H1 (cell line): ENCODE measurements around the gene CAPS2.

Experiments
- EP300 ChIP-seq, 2 experiments: IDR thresholded peaks; 1 replicate in 1 of 2; 2 replicates in 1 of 2; pipeline ENCODE4 v1.6.1; 2011 to 2012; ENCODE audit warnings: low read depth in 2 of 2, low read length in 2 of 2, mild to moderate bottlenecking in 2 of 2, borderline replicate concordance in 1 of 2, inconsistent platforms in 1 of 2, moderate library complexity in 1 of 2
- EZH2 ChIP-seq: fragments of 200-600 bp; sonication (generic); IDR thresholded peaks from 2 replicates; pipeline ENCODE4 v1.7.1; 2012; ENCODE audit warnings: low read depth, mild to moderate bottlenecking, moderate library complexity, low read length, inconsistent platforms; ENCODE audit not compliant: severe bottlenecking
- GTF2F1 ChIP-seq: IDR thresholded peaks from 2 replicates; pipeline ENCODE4 v1.6.1; 2012; ENCODE audit warnings: low read depth, low read length, improper control_type of control experiment, borderline replicate concordance
- HDAC6 ChIP-seq: IDR thresholded peaks from one replicate; pipeline ENCODE4 v1.7.1; 2012; ENCODE audit warnings: low read depth, mild to moderate bottlenecking, inconsistent platforms, low read length, moderate library complexity
- JUND ChIP-seq: IDR thresholded peaks from 2 replicates; pipeline ENCODE4 v1.6.1; 2011; ENCODE audit warnings: mild to moderate bottlenecking, improper control_type of control experiment, low read length
- POLR2A ChIP-seq, 2 experiments: IDR thresholded peaks; 1 replicate in 1 of 2; 2 replicates in 1 of 2; pipeline ENCODE4 v1.6.1; 2011; ENCODE audit warnings: low read depth in 2 of 2, low read length in 2 of 2, mild to moderate bottlenecking in 2 of 2; ENCODE audit errors: control extremely low read depth in 1 of 2
- POLR2AphosphoS5 ChIP-seq: IDR thresholded peaks from 2 replicates; pipeline ENCODE4 v1.6.1; 2011; ENCODE audit warnings: low read depth, low read length
- RBBP5 ChIP-seq: IDR thresholded peaks from 2 replicates; pipeline ENCODE4 v1.7.1; 2012; ENCODE audit warnings: low read depth, mild to moderate bottlenecking, inconsistent platforms, low read length, moderate library complexity, borderline replicate concordance
- SP1 ChIP-seq: IDR thresholded peaks from 2 replicates; pipeline ENCODE4 v1.6.1; 2011; ENCODE audit warnings: low read depth, low read length
- SRF ChIP-seq: IDR thresholded peaks from 2 replicates; pipeline ENCODE4 v1.6.1; 2011; ENCODE audit warnings: mild to moderate bottlenecking, low read depth, low read length, moderate library complexity
- TCF12 ChIP-seq: IDR thresholded peaks from 2 replicates; pipeline ENCODE4 v1.6.1; 2011; ENCODE audit warnings: low read depth, mild to moderate bottlenecking, low read length
- ZNF274 ChIP-seq: IDR thresholded peaks from 2 replicates; pipeline ENCODE4 v1.7.0; 2012; ENCODE audit warnings: low read length, borderline replicate concordance; ENCODE audit errors: extremely low read depth
- TF ChIP-seq, protein P1 (sequence below), 3 experiments: IDR thresholded peaks; 1 replicate in 2 of 3; 2 replicates in 1 of 3; pipeline versions ENCODE4 v1.5.1 to v1.6.1; 2011; ENCODE audit warnings: low read length in 3 of 3, mild to moderate bottlenecking in 3 of 3, inconsistent platforms in 2 of 3, low read depth in 1 of 3, moderate library complexity in 1 of 3; ENCODE audit not compliant: insufficient read depth in 1 of 3; ENCODE audit errors: control extremely low read depth in 1 of 3
- TF ChIP-seq, protein P2 (sequence below): fragments of 300-600 bp; sonication (generic); IDR thresholded peaks from 2 replicates; pipeline ENCODE4 v1.7.1; 2012; ENCODE audit warnings: low read length, moderate library complexity, mild to moderate bottlenecking, inconsistent platforms; ENCODE audit not compliant: insufficient replicate concordance

- TF ChIP-seq TCF12 = peak; percentile 72; the same call in 1 of the 2 replicates
- no peak for TF ChIP-seq RBBP5
- TF ChIP-seq SRF = peak; percentile 37; the same call in 1 of the 2 replicates
- no peak for TF ChIP-seq HDAC6
- TF ChIP-seq, protein P1, sequence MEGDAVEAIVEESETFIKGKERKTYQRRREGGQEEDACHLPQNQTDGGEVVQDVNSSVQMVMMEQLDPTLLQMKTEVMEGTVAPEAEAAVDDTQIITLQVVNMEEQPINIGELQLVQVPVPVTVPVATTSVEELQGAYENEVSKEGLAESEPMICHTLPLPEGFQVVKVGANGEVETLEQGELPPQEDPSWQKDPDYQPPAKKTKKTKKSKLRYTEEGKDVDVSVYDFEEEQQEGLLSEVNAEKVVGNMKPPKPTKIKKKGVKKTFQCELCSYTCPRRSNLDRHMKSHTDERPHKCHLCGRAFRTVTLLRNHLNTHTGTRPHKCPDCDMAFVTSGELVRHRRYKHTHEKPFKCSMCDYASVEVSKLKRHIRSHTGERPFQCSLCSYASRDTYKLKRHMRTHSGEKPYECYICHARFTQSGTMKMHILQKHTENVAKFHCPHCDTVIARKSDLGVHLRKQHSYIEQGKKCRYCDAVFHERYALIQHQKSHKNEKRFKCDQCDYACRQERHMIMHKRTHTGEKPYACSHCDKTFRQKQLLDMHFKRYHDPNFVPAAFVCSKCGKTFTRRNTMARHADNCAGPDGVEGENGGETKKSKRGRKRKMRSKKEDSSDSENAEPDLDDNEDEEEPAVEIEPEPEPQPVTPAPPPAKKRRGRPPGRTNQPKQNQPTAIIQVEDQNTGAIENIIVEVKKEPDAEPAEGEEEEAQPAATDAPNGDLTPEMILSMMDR (IDR thresholded peaks at IDR 0.05; ENCODE audit: control extremely low read depth in 1 of 3, insufficient read depth in 1 of 3, low read depth in 1 of 3, low read length in 3 of 3) = no peak
- peak in 1 of 2 experiments; percentile 46; a peak in 1 of 3 replicates for TF ChIP-seq POLR2A (IDR thresholded peaks at IDR 0.05; ENCODE audit: control extremely low read depth in 1 of 2, low read depth in 2 of 2, low read length in 2 of 2)
- peak in 1 of 2 experiments; percentile 85; a peak in 1 of 3 replicates for TF ChIP-seq EP300 (IDR thresholded peaks at IDR 0.05; ENCODE audit: borderline replicate concordance in 1 of 2, low read depth in 2 of 2, low read length in 2 of 2)
- TF ChIP-seq GTF2F1 = no peak
- TF ChIP-seq SP1 = peak; percentile 100
- no peak for TF ChIP-seq EZH2
- TF ChIP-seq ZNF274 = no peak
- TF ChIP-seq, protein P2, sequence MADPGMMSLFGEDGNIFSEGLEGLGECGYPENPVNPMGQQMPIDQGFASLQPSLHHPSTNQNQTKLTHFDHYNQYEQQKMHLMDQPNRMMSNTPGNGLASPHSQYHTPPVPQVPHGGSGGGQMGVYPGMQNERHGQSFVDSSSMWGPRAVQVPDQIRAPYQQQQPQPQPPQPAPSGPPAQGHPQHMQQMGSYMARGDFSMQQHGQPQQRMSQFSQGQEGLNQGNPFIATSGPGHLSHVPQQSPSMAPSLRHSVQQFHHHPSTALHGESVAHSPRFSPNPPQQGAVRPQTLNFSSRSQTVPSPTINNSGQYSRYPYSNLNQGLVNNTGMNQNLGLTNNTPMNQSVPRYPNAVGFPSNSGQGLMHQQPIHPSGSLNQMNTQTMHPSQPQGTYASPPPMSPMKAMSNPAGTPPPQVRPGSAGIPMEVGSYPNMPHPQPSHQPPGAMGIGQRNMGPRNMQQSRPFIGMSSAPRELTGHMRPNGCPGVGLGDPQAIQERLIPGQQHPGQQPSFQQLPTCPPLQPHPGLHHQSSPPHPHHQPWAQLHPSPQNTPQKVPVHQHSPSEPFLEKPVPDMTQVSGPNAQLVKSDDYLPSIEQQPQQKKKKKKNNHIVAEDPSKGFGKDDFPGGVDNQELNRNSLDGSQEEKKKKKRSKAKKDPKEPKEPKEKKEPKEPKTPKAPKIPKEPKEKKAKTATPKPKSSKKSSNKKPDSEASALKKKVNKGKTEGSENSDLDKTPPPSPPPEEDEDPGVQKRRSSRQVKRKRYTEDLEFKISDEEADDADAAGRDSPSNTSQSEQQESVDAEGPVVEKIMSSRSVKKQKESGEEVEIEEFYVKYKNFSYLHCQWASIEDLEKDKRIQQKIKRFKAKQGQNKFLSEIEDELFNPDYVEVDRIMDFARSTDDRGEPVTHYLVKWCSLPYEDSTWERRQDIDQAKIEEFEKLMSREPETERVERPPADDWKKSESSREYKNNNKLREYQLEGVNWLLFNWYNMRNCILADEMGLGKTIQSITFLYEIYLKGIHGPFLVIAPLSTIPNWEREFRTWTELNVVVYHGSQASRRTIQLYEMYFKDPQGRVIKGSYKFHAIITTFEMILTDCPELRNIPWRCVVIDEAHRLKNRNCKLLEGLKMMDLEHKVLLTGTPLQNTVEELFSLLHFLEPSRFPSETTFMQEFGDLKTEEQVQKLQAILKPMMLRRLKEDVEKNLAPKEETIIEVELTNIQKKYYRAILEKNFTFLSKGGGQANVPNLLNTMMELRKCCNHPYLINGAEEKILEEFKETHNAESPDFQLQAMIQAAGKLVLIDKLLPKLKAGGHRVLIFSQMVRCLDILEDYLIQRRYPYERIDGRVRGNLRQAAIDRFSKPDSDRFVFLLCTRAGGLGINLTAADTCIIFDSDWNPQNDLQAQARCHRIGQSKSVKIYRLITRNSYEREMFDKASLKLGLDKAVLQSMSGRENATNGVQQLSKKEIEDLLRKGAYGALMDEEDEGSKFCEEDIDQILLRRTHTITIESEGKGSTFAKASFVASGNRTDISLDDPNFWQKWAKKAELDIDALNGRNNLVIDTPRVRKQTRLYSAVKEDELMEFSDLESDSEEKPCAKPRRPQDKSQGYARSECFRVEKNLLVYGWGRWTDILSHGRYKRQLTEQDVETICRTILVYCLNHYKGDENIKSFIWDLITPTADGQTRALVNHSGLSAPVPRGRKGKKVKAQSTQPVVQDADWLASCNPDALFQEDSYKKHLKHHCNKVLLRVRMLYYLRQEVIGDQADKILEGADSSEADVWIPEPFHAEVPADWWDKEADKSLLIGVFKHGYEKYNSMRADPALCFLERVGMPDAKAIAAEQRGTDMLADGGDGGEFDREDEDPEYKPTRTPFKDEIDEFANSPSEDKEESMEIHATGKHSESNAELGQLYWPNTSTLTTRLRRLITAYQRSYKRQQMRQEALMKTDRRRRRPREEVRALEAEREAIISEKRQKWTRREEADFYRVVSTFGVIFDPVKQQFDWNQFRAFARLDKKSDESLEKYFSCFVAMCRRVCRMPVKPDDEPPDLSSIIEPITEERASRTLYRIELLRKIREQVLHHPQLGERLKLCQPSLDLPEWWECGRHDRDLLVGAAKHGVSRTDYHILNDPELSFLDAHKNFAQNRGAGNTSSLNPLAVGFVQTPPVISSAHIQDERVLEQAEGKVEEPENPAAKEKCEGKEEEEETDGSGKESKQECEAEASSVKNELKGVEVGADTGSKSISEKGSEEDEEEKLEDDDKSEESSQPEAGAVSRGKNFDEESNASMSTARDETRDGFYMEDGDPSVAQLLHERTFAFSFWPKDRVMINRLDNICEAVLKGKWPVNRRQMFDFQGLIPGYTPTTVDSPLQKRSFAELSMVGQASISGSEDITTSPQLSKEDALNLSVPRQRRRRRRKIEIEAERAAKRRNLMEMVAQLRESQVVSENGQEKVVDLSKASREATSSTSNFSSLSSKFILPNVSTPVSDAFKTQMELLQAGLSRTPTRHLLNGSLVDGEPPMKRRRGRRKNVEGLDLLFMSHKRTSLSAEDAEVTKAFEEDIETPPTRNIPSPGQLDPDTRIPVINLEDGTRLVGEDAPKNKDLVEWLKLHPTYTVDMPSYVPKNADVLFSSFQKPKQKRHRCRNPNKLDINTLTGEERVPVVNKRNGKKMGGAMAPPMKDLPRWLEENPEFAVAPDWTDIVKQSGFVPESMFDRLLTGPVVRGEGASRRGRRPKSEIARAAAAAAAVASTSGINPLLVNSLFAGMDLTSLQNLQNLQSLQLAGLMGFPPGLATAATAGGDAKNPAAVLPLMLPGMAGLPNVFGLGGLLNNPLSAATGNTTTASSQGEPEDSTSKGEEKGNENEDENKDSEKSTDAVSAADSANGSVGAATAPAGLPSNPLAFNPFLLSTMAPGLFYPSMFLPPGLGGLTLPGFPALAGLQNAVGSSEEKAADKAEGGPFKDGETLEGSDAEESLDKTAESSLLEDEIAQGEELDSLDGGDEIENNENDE = peak; percentile 52
- TF ChIP-seq JUND = peak; percentile 45; the same call in 1 of the 2 replicates
- TF ChIP-seq POLR2AphosphoS5 = no peak
Observed at GRCh38 chr12:75329918-75330826, at the start of gene CAPS2.
